HTERT RPE-1 (cell line): Measurements from ENCODE around the gene NOVA2.

Experiments
- in situ Hi-C: fragments of 300-500 bp; cut with MboI; formaldehyde crosslinking; loops from 4 replicates; pipeline ENCODE4 v1.14.3; 2020; ENCODE audit warnings: low sequenced_read_pairs

Gene NOVA2, protein sequence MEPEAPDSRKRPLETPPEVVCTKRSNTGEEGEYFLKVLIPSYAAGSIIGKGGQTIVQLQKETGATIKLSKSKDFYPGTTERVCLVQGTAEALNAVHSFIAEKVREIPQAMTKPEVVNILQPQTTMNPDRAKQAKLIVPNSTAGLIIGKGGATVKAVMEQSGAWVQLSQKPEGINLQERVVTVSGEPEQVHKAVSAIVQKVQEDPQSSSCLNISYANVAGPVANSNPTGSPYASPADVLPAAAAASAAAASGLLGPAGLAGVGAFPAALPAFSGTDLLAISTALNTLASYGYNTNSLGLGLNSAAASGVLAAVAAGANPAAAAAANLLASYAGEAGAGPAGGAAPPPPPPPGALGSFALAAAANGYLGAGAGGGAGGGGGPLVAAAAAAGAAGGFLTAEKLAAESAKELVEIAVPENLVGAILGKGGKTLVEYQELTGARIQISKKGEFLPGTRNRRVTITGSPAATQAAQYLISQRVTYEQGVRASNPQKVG

DNA sequence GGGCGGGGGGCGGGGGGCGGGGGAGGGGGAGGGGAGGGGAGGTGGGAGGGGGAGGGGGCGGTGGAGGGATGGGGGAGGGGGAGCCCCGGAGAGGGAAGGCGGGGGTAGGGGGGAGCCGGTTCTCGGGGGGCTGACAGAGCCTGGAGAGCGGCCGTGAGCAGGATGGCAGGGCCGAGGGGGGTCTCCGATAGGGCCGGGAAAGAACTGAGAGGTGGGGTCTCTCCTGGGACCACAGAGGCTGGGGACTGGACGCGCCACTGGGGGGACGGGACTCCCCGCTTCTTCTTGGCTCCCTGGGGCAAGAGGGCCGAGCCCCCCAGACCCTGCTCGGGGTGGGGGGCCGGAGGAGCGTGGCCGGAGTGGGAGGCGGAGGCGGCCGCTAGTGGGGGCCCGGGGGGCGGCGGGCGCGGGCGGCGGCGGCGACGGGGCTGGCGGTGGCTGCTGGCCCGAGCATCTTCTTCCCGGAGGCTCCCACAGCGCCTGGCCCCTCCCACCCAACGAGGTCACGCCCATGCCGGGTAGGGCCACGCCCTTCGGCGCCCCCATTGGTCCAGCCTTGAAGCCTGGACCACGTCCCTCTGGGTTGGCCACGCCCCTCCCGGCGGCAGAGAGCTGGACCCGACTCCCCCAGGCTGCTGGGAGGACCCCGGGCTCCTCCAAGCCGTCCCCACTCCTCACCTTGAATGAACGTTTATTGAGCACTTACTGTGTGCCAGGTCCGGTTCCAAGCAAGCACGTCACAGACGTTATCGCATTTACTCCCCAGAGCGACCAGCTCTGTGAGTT, at the start of gene NOVA2:
Gene NOVA2 (minus strand): TSS at position 313 of the 786 bp plus-strand sequence. CDS start 514 bp downstream, outside the sequence.
- in situ Hi-C loops = no loop called here

DNA sequence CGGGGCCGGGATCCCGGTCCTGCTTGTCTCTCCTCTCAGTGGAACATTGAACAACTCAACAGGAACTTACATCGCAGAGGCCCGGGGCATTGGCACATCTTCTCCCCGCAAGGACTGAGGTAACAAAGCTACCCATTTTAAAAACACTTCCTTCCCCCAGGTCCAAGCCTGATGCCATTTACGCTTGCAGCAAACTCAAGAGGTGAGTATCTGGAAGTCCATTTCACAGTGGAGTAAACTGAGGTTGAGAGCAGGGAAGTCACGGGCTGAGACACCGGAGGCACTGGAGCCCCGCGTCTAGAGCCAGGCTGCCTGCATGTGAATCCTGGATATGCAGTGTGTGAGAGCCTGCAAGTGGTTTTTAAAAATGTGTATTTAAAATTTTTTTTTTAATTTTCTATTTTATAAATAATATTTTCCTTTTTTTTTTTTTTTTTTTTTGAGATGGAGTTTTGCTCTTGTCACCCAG, 49.7 kb upstream of the NOVA2 start:
- in situ Hi-C loops = no loop called here

DNA sequence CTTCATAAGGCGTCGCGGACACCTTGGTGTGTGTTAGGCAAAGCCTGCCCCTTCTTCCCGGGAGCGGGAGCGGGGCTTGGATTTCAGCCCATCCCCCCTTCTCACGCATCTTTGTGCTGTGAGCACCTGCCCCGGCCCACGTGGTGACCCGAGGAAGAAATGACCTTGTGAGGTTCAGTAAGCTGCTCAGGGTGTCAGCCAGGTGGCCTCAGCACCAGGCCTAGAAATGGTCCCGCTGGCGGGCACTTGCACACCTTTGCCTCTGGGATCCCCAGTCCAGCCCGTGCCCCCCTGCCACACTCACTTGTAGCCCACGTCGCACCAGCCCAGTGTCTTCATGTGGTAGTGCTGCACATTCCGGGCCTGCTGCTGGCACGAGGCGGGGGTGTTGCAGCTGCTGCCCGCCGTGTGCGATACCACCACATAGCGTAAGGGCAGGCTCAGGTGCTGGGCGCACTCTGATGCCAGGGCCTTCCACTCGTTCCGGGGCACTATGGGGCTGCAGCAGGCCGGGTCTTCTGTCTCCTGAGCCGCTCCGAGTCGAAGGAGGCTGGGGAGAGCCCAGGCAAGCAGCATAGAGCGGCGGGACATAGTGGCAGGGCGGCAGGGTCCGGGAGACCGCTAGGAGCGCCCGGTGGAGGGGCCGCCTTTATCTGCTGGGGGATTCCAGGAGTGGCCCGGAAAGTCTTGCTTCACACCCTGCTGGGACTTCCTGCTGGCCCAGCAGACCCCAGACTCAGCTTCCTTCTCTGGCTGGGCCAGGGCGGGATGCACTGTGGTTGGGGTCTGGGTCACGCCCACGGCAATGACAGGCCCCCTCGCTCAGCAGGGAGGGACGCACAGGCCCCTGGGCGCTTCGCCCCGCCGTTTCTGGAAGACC, 49.0 kb upstream of the NOVA2 start, which contains the start of gene PGLYRP1:
Gene PGLYRP1 (minus strand): TSS at position 623 of the 880 bp plus-strand sequence. CDS start 32 bp downstream, at position 591.
- in situ Hi-C loops = no loop called here

DNA sequence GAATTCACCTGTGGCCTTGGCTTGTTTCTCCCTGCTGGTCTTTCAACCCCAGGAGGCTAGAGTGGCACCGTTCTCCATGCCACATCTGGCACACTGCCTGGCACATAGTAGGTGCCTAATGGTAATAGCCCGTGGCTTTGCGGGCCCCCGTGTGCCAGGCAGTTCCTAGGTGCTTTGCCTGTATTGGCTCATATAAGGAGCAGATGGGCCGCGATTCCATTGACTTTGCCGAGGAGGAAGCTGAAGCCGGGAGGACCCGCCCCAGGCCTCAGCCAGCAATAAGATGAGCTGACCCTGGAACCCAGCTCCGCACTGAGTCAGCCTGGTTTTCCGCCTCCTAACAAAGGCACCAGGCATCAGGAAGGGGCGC, 48.4 kb upstream of the NOVA2 start:
- in situ Hi-C loops = no loop called here

DNA sequence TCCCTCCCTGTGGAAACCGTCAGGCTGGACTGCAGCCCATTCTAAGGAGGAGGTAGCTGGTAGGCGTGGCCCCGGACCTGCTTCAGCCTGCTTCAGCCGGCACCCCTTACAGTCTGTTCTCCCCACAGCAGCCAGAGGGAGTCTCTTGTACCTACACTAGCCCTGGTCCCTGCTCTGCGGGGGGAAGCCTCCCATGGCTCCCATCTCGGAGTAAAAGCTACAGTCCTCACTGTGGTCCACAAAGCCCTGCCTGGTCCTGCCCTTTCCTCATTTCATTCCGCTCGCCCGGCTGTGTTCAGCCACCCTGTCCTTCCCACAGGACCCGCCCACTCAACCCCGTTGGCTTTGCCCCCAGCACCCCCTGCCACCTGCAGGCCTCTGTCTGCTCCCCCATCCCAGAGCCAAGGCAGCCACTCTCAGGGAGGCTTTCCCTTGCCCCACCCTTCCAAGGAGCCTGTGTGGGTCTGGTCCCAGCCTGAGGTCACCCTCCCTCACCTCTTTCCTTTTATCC, 47.9 kb upstream of the NOVA2 start:
- in situ Hi-C loops = no loop called here

DNA sequence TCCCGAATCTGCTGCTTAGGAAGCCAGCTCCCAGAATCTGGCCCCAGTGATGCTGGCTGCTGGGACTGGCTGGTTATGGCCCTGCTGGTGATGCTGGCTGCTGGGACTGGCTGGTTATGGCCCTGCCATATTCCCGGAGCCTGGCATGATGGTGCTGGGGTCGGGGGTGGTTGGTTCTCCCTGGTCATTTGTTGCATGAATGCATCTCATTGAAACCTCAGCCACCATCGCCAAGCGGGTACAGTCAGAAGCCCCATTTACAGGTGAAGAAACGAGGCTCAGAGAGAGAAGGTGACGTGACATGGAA, 47.1 kb upstream of the NOVA2 start:
- in situ Hi-C loops = no loop called here

DNA sequence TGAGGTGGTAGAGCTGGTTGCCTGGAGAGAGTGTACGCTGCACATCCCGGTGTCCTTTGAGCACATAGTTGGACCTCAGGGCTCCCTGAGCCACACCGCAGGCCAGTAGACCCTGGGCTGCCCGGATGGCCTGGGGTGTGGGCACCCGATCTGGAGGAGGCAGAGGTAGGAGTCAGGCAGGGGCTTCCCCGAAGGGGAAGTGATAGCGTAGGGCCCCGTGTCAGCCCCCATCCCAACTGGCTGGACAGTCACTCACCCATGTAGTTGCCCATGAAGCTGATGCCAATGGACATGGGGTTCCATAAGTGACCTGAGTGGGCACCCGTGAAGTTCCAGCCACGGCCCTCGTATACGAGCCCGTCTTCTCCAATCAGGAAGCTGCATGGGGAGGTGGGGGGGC, 45.6 kb upstream of the NOVA2 start:
- in situ Hi-C loops = no loop called here

DNA sequence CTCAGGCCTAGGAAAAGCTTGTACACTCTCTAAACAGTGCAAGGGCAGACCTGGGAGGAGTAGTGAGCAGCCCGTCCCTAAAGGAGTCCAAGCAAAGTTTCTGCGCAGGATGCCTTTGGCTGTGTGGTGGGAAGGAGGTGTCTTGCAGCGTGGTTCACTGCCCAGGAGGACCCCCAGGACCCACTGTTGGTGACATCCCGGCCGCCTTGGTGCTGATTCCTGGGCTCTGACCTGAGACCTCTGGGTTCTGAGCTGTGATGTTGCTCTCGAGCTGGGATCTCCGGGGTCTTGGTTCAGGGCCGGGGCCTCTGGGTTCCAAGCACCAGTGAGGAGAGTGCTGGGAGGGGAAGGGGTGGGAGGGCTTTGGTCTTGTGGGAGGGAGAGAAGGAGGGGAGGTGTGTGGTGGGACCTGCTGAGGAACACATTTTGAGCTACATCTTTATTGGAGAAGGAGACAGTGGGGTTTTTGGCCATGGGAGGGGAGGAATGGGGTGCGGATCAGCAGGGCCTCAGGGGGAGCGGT, 45.1 kb upstream of the NOVA2 start:
- in situ Hi-C loops = no loop called here

DNA sequence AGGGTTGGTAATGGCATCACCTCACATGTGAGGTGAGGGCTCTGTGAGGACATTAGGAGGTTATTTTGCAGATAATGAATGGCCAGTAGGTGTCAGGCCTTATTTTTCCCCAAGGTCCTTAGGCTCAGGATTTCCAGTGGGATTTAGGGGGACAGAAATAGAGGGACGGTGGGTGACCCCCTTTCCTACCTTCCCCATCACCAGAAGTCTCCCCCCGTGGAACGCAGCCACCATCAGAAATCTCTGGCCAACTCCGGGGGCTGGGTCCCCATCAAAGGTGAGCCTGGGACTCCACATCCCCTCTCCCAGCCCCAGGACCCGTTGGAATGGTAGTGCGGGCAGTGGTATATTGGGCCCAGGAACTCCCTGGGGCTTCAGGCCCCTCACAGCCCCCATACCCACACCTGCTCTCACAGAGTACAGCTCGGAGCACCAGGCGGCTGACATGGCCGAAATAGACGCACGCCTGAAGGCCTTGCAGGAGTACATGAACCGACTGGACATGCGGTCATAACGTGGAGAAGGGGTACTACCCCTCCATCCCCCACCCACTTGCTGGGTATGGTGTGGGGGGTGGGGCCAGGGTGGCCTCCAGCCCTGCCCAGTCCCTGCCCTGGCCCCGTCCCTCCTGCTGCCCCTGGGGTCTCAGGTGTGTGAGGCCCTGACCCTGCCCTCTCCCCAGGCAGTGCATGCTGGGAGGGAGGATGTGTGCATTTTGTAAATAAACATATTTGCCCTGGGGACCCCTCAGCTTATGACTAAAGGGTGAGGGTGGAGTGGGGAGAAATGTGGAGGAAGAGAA, 44.4 kb upstream of the NOVA2 start:
- in situ Hi-C loops = no loop called here

DNA sequence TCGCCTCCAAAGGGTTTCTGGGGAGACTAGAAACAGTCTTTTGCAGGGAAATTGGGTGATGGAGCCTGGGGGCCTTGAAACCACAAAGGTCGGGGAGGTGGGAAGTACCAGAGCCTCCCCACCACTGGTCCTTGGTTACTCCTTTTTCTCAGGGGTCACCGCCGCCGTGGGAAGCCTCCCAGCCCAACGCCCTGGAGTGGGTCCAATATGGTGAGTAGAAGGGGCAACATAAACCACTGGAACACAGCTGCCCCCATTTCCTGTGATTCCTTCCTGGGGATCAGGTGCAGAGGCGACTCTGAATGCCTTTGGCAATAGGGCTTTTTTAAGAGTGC, 43.4 kb upstream of the NOVA2 start:
- in situ Hi-C loops = no loop called here

DNA sequence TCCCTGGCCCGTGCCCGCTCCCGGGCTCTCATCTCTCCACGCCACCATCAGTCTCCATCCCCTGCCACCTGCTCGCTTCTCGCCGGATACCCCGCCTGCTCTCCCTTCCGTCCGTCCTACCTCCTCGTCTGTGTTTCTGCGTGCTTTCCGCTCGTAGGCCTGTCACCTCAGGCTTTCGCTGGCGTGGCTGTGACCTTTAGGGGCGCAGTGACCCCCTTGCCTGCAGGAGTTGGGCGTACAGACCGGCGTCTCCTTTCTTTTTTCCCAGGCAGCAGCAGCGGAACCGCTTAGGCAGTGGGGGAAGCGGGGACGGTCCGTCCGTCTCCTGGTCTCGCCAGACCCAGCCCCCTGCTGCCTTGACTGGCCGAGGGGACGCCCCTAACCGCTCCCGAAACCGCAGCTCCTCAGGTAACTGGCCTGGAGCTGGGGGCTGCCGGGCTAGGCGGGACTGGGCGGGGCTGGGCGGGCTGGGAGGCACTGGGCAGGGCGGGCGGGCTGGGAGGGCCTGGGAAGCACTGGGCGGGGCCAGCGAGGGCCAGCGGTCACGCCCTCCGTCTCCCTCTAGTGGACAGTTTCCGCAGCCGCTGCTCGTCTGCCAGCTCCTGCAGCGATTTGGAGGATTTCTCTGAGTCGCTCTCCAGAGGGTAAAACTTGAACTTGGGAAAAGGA, 42.9 kb upstream of the NOVA2 start:
- in situ Hi-C loops = no loop called here

DNA sequence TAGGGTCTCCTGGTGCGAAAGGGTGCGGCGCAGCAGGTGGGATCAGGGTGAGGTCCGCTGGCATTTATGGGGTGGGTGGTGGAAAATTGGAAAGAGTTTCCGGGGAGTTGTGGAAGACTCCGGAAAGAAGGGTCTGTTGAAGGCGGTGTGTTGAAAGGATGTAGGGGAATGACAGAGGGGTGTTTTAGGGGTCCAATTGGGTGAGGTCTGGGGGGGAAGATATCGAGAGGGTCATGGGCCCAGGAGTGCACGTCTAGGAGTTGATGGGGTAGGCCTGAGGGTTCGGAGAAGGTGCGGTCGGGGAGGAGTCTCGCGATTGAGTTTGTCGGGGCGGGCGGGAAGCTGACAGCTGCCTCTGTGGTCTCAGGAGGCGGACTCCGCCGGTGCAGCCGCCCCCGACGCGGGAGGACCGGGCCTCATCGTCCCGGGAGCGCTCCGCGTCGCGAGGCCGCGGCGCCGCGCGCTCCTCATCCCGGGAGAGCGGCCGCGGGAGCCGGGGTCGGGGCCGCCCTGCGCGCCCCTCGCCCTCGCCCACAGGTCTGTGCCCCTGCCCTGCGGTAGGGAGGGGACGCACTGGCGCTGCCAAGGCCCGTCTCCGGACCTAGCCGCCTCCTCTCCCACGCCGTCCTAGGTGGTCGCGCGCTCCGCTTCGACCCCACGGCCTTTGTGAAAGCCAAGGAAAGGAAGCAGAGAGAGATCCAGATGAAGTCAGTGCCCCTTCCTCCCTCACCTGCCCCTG, 42.2 kb upstream of the NOVA2 start:
- in situ Hi-C loops = no loop called here

DNA sequence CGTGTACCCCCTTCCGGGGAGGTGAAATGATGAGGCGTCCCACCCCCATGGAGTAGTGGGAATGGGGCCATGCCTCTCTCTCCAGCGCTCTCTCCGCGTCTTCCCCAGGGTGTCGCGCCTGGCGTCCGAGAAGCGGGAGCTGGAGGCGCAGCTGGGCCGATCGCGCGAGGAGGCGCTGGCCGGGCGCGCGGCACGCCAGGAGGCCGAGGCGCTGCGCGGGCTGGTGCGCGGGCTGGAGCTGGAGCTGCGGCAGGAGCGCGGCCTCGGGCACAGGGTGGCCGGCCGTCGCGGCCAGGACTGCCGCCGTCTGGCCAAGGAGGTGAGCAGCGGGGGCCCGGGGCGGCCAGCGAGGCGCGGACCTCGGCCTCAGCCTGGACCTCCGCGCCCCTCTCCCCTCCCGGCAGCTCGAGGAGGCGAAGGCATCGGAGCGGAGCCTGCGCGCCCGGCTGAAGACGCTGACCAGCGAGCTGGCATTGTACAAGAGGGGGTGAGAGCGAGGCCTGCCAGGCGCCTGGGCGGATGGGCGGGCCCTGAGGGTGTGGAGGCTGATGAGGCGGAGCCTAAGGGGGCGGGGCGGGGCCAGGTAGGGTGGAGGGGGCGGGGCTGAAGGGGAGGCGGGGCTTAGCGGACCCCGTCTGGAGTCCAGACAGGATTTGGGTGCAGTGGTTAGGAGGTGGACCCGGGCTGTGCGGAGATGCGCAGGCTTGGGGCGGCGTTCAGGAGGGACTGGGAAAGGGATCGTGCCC, 41.4 kb upstream of the NOVA2 start:
- in situ Hi-C loops = no loop called here

DNA sequence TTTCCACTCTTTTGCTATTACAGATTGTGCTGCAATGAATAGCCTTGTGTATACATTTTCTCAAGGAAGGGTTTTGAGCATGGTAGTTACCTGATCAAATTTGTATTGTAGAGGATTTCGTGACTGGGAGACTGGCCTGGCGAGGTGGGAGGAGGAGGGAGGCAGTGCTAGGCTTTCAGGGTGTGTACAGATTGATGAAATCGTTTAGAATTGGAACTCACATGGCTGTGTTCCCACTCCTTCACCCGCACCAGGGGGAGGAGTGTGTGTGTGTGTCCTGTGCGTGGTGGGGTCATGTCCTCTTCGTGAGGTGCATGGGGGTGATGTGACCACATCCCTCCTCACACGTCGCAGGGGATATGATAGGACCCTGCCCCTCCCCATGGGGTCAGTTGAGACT, 40.9 kb upstream of the NOVA2 start:
- in situ Hi-C loops = no loop called here

DNA sequence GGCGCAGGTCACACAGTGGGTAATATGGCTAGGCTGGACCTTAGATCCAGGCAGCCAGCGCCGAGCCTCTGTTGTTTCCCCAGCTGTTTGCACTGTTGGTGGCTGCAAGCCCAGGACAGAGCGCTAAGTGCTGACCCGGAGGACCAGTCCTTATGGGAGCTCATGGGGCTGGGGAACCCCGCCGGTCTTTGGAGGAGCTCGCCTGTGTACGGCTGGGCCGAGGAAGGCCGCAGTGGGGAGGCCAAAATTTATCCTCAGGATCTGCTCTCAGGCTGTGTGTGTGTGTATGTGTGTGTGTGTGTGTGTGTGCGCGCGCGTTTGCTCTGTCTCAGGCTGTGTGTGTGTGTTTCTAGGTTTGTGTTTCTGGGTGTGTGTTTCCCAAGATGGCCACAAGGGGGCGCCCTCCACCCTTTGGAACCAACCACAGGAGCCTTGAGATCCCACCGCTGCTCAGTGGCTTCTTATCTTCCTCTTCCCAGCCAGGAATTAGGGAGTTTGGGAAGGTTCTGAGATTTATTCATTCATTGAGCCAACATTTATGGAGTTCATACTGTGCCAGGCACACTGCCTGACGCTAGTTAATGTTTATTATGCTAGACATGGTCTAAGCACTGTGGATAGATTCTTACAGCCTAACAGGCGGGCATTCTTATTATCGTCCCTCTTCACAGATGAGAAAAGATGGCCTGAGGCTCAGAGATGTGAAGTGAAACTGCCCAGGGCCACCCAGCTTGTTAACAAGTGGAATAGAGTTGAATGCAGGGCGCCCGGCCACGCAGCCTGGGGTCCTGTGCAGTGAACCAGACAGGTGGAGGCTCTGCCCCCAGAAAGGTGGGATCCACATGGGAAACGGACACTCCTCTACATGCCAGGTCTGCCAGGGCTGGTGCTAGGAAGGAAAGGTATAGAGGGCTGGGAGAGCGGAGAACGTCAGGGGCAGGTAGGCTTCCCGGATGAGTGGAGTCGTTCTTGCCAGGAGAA, 36.2 kb upstream of the NOVA2 start:
- in situ Hi-C loops = no loop called here

DNA sequence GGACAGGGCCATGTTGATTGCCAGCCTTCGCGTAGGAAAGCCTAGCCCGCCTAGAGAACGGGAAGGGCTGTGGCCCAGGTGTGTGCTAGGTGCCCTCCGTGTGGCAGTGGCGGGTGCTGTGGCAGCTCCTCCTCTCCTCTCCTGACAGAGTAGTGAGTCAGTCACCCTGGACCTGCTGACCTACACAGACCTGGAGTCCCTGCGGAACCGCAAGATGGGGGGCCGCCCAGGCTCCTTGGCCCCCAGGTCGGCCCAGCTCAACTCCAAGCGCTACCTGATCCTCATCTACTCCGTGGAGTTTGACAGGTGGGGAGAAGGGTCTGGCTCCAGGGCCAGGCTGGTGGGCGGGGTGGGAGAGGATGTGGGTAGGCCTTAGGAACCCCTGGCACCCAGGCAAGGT, 32.7 kb upstream of the NOVA2 start:
- in situ Hi-C loops = no loop called here
